Measurements from ENCODE around the gene KRT39.

The KRT39 gene

GRCh38 chr17:40980117-40980516 lies 13.4 kb upstream of the KRT39 start:
- DNase-seq (ENCODE audit: low spot score) = no peak

DNA sequence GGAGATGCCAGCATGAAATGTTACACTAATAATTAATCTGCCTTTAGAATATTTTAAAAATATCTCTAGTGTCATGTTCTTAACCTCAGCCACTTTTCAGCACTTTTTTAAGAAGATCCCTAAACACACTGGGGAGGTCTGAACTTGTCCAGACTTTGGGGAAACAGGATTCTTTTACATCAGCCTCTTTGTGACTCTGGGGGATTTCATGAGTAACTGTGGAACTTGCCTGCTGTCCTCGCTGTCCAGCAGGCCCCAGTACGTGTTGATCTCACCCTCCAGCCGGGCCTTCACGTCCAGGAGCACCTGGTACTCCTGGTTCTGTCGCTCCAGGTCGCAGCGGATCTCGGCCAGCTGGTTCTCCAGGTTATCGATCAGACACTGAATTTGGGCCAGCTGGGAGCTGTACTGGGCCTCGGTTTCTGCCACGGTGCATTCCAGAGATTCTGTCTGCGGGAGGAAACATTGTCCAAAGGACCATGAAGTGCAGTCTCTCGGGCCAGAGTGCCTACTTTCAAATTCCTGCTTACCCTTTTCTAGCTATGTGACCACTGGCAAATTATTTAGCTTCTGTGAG lies 11.9 kb upstream of the KRT39 start:
- DNase-seq (ENCODE audit: low spot score) = no peak

GRCh38 chr17:40975516-40975915 lies 8.8 kb upstream of the KRT39 start:
- DNase-seq (ENCODE audit: low spot score) = no peak

GRCh38 chr17:40974366-40974765 lies 7.6 kb upstream of the KRT39 start:
- no peak for DNase-seq (ENCODE audit: low spot score)

GRCh38 chr17:40967582-40967981 lies 834 bp upstream of the KRT39 start:
- no peak for DNase-seq (ENCODE audit: low spot score)

- no peak for DNase-seq (ENCODE audit: low spot score)
Measured at GRCh38 chr17:40963838-40964237, 2.9 kb downstream of the KRT39 start.

- no peak for DNase-seq (ENCODE audit: low spot score)
Measured at GRCh38 chr17:40962059-40962561, 4.6 kb downstream of the KRT39 start.

- no peak for DNase-seq (ENCODE audit: low spot score)
Measured at GRCh38 chr17:40961591-40961990, 5.2 kb downstream of the KRT39 start.

DNA sequence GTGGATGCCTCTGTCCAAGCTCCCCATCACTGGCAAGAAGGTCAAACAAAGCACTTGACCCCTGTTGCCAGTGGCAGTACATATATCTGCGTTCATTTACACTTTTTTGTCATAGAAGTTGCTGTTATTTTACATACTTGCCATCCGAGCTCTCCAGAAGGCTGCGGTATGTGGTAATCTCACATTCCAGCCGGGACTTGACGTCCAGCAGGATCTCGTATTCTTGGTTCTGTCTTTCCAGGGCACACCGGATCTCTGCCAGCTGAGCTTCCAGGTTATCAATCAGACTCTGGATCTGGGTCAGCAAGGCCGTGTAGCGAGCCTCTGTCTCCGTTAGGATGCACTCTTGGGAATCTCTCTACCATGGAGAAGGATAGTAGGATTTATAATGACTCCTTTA lies 6.6 kb downstream of the KRT39 start:
- no peak for DNase-seq (ENCODE audit: low spot score)

- no peak for DNase-seq (ENCODE audit: low spot score)
Measured at GRCh38 chr17:40958086-40958953, 8.4 kb downstream of the KRT39 start.

DNA sequence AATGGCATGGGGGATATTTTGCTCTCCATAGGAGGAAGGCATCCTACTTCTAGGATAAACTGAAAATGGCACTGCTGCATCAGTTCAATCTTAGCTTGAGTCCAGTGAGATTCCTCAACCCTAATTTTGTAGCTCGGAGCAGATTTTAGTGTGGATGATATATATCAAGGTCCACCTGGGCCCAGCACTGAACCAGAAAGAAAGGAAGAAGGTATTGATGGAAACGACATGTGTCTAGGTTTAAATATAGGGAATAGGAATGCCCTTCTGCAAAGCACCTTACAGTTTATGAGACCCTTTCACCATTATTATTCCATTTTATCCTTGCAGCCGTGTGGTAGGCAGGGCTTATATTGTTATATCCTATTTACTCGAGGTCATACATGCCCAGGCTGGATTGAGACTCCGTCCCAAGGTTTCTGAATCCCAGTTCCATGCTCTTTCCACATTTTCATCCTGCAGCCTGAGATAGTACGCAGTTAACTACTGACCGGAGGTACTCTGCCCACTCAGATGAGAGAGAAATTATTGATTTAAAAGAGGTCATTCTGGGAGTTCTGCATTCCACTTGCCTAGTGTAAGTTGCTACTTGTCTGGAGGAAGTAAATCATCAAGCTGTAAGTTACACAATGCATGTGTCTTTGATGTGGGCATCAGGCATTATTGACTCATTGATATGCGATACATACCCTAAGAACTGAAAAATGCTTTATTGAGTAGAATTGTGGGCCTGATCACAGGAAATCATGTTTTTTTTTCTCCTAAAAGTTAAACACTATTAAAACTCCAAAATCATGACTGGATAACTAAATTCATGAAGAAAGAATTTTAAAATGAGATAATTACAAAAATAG lies 10.1 kb downstream of the KRT39 start:
- DNase-seq (ENCODE audit: low spot score) = no peak

GRCh38 chr17:40953881-40954280 lies 12.9 kb downstream of the KRT39 start:
- no peak for DNase-seq (ENCODE audit: low spot score)

GRCh38 chr17:40952661-40953060 lies 14.1 kb downstream of the KRT39 start:
- no peak for DNase-seq (ENCODE audit: low spot score)

- DNase-seq (ENCODE audit: low spot score) = no peak
Measured at GRCh38 chr17:40952154-40952553, 14.6 kb downstream of the KRT39 start.

- DNase-seq (ENCODE audit: low spot score) = no peak
Measured at GRCh38 chr17:40951011-40951622, 15.6 kb downstream of the KRT39 start.

- DNase-seq (ENCODE audit: low spot score) = no peak
Measured at GRCh38 chr17:40950176-40950575, 16.6 kb downstream of the KRT39 start.

- no peak for DNase-seq (ENCODE audit: low spot score)
Measured at GRCh38 chr17:40949418-40949817, 17.3 kb downstream of the KRT39 start.

GRCh38 chr17:40947929-40948328 lies 18.8 kb downstream of the KRT39 start:
- no peak for DNase-seq (ENCODE audit: low spot score)

DNA sequence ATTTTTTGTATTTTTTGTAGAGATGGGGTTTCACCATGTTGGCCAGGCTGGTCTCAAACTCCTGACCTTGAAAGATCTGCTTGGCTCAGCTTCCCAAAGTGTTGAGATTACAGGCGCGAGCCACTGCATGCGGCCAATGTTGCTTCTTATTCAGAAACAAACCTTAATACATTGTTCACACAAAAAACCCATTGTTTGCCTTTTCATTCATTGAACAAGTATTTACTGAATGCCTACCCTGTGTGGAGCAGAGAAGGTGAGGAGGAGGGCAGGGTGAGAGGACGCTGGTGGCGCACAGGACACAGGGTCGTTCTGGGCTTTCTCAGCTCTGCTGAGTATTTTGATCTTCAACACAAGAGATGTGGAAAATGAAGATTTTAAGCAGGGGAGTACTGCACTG lies 21.3 kb downstream of the KRT39 start:
- DNase-seq (ENCODE audit: low spot score) = no peak

DNA sequence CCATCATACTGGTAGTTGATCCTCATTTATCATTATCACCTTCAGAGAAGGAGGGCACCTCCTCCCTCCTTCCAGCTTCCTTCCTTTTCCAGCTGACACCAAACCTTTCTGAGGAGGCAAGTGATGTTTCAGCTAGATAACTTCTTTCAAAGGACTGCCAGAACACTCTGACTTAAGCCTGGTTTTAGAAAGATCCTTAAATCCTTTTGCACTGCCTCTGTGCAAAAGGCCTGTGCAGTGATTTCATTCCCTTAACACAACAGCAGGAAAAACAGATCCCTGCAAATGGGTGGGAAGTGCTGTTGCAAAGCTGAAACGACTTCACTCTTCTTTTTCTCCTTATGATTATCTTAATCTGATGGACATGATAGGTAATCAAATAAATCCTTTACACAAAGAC lies 22.2 kb downstream of the KRT39 start:
- no peak for DNase-seq (ENCODE audit: low spot score)

- DNase-seq (ENCODE audit: low spot score) = no peak
Measured at GRCh38 chr17:40942553-40942952, 24.2 kb downstream of the KRT39 start.

- no peak for DNase-seq (ENCODE audit: low spot score)
Measured at GRCh38 chr17:40940266-40940665, 26.5 kb downstream of the KRT39 start.
